Psoas muscle (tissue), 8 donors: ENCODE results near the gene FNDC3A. TPM values are rescaled to one million over a fixed set of nuclear protein-coding genes. Genes with fewer than 3 reads are reported as not detected.

Experiments
- ATAC-seq, 4 donors: fragments of 200-7000 bp; cut with Tn5 transposase; one replicate each; pipeline ENCODE4 v1.9.1; 2020; ENCODE audit warnings: moderate library complexity in 3 of 4, mild to moderate bottlenecking in 2 of 4
- DNase-seq, 2 donors: peaks; one replicate each; pipeline ENCODE4 v3.0.0-alpha.2; 2020
- H3K27ac ChIP-seq: fragments of 200-600 bp; one replicate; pipeline ENCODE4 v1.8.0; 2022
- H3K27me3 ChIP-seq, 3 donors: fragments of 200-600 bp in 1 of 3; one replicate each; pipeline versions ENCODE4 v1.6.1 to v1.8.0; 2013 to 2022; ENCODE audit warnings: low read length in 2 of 3, mild to moderate bottlenecking in 2 of 3, moderate library complexity in 1 of 3; ENCODE audit not compliant: insufficient read depth in 3 of 3
- H3K36me3 ChIP-seq, 2 donors: fragments of 200-600 bp in 1 of 2; one replicate each; pipeline versions ENCODE4 v1.6.1 to v1.8.0; 2013 to 2022; ENCODE audit warnings: low read depth in 1 of 2, mild to moderate bottlenecking in 1 of 2, moderate library complexity in 1 of 2; ENCODE audit not compliant: insufficient read depth in 1 of 2
- H3K4me1 ChIP-seq: fragments of 200-600 bp; one replicate; pipeline ENCODE4 v1.8.0; 2022
- H3K4me3 ChIP-seq: fragments of 200-600 bp; one replicate; pipeline ENCODE4 v1.8.0; 2022; ENCODE audit warnings: mild to moderate bottlenecking
- H3K9me3 ChIP-seq: fragments of 200-600 bp; one replicate; pipeline ENCODE4 v1.8.0; 2022
- CTCF ChIP-seq: fragments of 200-600 bp; IDR thresholded peaks from one replicate; pipeline ENCODE4 v1.8.0; 2022; ENCODE audit warnings: antibody characterized with exemption
- WGBS, 3 donors: extraction: QIAGEN DNeasy Blood & Tissue Kit; methylation state at CpG; one replicate each; pipeline versions ENCODE4 v1.1.6 to v1.1.7; 2013; 5-methylcytosine and 5-hydroxymethylcytosine counted together
- intact Hi-C, 2 donors: fragments of 100-400 bp; cut with DNase I; formaldehyde crosslinking; loops; one replicate each; pipeline versions ENCODE4 v1.11.0 to v1.14.2; 2022
- polyA plus RNA-seq, 3 donors: library from polyadenylated mRNA; stranded (reverse); fragments of 200-250 nt; gene quantifications; one replicate each; pipeline ENCODE4 v1.2.3, GENCODE V29; 2013
- total RNA-seq, 4 donors: library from RNA; stranded (reverse); fragmentation: NEBNext Ultra II Directional in 2 of 4; extraction: Animal tissue kit (Norgen Biotek cat#: 25700) in 2 of 4; gene quantifications; one replicate each; pipeline versions ENCODE4 v1.2.1 to v1.2.4, GENCODE V29; 2021 to 2023
- donor health status: healthy with polysubstance abuse.
- donor health status: DM: no; HTN: no; CAD: no; lungs with moderate emphysema.
- donor health status: Bipolar disorder and iron deficiency.
- donor health status: healthy.
- donor health status: DM: yes; HTN: yes; CAD: no.
- donor health status: DM: no; HTN: no; CAD: no.
- donor health status: DM: no; HTN: no; CAD: no.
- donor health status: DM: yes; HTN: yes; CAD: no.

The FNDC3A gene
- total and polyA plus RNA-seq, 7 donors: 4.4 to 18.6 (median 10.5) TPM

- Histone ChIP-seq H3K27ac (no peak overlapping the region), H3K9me3 (no peaks in the 10 kb centered on the region), H3K4me1 (no peaks in the 10 kb centered on the region), H3K27me3 (no peaks in the 10 kb centered on the region), H3K4me3 (no peak overlapping the region), H3K36me3 (no peaks in the 10 kb centered on the region)
- whole genome bisulfite sequencing, 3 donors: 95 to 96% (median 95%) methylated on average over 2 of the region's 2 CpGs
- DNase-seq (no peak), ATAC-seq (no peak)
- intact Hi-C loops: no loop called here
- TF ChIP-seq CTCF: no peak
Measured at GRCh38 chr13:49030213-49030612, 54.5 kb downstream of the FNDC3A start.

- no peak for DNase-seq
- Histone ChIP-seq H3K4me3 (no peak overlapping the region), H3K9me3 (no peaks in the 10 kb centered on the region), H3K36me3 (no peaks in the 10 kb centered on the region), H3K4me1 (no peaks in the 10 kb centered on the region), H3K27ac (no peak overlapping the region), H3K27me3 (no peaks in the 10 kb centered on the region)
- intact Hi-C loops: no loop called here
- no peak for ATAC-seq
- no peak for TF ChIP-seq CTCF
- whole genome bisulfite sequencing, 3 donors: 98 to 100% (median 99%) methylated on average over 3 of the region's 3 CpGs
Measured at GRCh38 chr13:49040872-49041271, 65.2 kb downstream of the FNDC3A start.

- Histone ChIP-seq H3K9me3 (no peaks in the 10 kb centered on the region), H3K4me1 (no peaks in the 10 kb centered on the region), H3K36me3 (no peaks in the 10 kb centered on the region), H3K27me3 (no peaks in the 10 kb centered on the region), H3K27ac (no peak overlapping the region), H3K4me3 (no peak overlapping the region)
- intact Hi-C loops: no loop called here
- ATAC-seq: no peak
- no peak for TF ChIP-seq CTCF
- 94 to 96% (median 94%) methylated on average over 2 of the region's 2 CpGs for WGBS, 3 donors
- DNase-seq: no peak
Measured at GRCh38 chr13:49042476-49042875, 66.8 kb downstream of the FNDC3A start.

- Histone ChIP-seq H3K36me3 (no peaks in the 10 kb centered on the region), H3K9me3 (peaks cover 6% of the 10 kb centered on the region), H3K4me1 (no peaks in the 10 kb centered on the region), H3K27ac (no peak overlapping the region), H3K27me3 (no peaks in the 10 kb centered on the region), H3K4me3 (no peak overlapping the region)
- intact Hi-C loops: no loop called here
- DNase-seq (no peak), ATAC-seq (no peak)
- 66 to 77% (median 67%) methylated on average over 3 of the region's 3 CpGs for WGBS, 3 donors
- TF ChIP-seq CTCF: no peak
Measured at GRCh38 chr13:49044008-49044407, 68.3 kb downstream of the FNDC3A start.

GRCh38 chr13:49044836-49045235 is 69.1 kb downstream of the FNDC3A start:
- no peak for TF ChIP-seq CTCF
- Histone ChIP-seq H3K27me3 (no peaks in the 10 kb centered on the region), H3K27ac (no peak overlapping the region), H3K9me3 (peaks cover 6% of the 10 kb centered on the region), H3K36me3 (no peaks in the 10 kb centered on the region), H3K4me3 (no peak overlapping the region), H3K4me1 (no peaks in the 10 kb centered on the region)
- intact Hi-C loops: no loop called here
- WGBS, 3 donors: 94 to 100% (median 94%) methylated on average over 2 of the region's 2 CpGs
- DNase-seq (no peak), ATAC-seq (no peak)
